HepG2 (cell line): ENCODE results near the gene KIAA0319L. TPM values are rescaled to one million over a fixed set of nuclear protein-coding genes. Genes with fewer than 3 reads are reported as not detected.

ENCODE experiments used
- AGO1 ChIP-seq: fragments of 200-400 bp; formaldehyde crosslinking; IDR thresholded peaks from 2 replicates; pipeline ENCODE4 v1.6.1; 2017; ENCODE audit warnings: mild to moderate bottlenecking, low read depth, low read length, moderate library complexity; ENCODE audit not compliant: poor library complexity, severe bottlenecking
- ARID2 ChIP-seq: sonication (generic); formaldehyde crosslinking; IDR thresholded peaks from 2 replicates; pipeline ENCODE4 v1.8.1; 2022; ENCODE audit warnings: mild to moderate bottlenecking, missing genetic modification reagents, borderline replicate concordance
- ATRX ChIP-seq: sonication (generic); formaldehyde crosslinking; IDR thresholded peaks from 2 replicates; pipeline ENCODE4 v1.4.0; 2020; ENCODE audit warnings: missing genetic modification reagents, borderline replicate concordance
- BRD4 ChIP-seq: sonication (generic); formaldehyde crosslinking; IDR thresholded peaks from 2 replicates; pipeline ENCODE4 v1.4.0; 2020; ENCODE audit warnings: missing genetic modification reagents
- CEBPB ChIP-seq: IDR thresholded peaks from 2 replicates; pipeline ENCODE4 v1.6.1; 2011; ENCODE audit warnings: low read depth, low read length, improper control_type of control experiment, borderline replicate concordance
- CEBPG ChIP-seq: IDR thresholded peaks from 2 replicates; pipeline ENCODE4 v1.6.1; 2016
- GLI4 ChIP-seq: sonication (generic); formaldehyde crosslinking; IDR thresholded peaks from 2 replicates; pipeline ENCODE4 v1.5.1; 2020; ENCODE audit warnings: missing genetic modification reagents, mild to moderate bottlenecking, moderate library complexity, borderline replicate concordance
- KLF16 ChIP-seq, 2 experiments: sonication (generic) in 1 of 2; formaldehyde crosslinking in 1 of 2; IDR thresholded peaks; 2 replicates each; pipeline versions ENCODE4 v1.6.1 to v1.8.0; 2016 to 2023; ENCODE audit warnings: missing genetic modification reagents in 2 of 2, missing compliant biosample characterization in 1 of 2
- LRRFIP1 ChIP-seq: sonication (generic); formaldehyde crosslinking; conservative IDR thresholded peaks from 2 replicates; pipeline ENCODE4 v1.4.0; 2020; ENCODE audit warnings: missing genetic modification reagents
- MBNL3 ChIP-seq: fragments of 250-450 bp; sonication (Bioruptor Pico); conservative IDR thresholded peaks from 2 replicates; pipeline ENCODE4 v1.8.0; 2022; ENCODE audit warnings: mild to moderate bottlenecking, inconsistent platforms
- PHF20 ChIP-seq: sonication (generic); formaldehyde crosslinking; IDR thresholded peaks from 2 replicates; pipeline ENCODE4 v1.5.0; 2020; ENCODE audit warnings: mild to moderate bottlenecking, missing genetic modification reagents
- THAP9 ChIP-seq: sonication (generic); formaldehyde crosslinking; IDR thresholded peaks from 2 replicates; pipeline ENCODE4; 2020; ENCODE audit warnings: missing genetic modification reagents, mild to moderate bottlenecking, borderline replicate concordance
- ZFP91 ChIP-seq: sonication (generic); formaldehyde crosslinking; IDR thresholded peaks from 2 replicates; pipeline ENCODE4 v1.9.0; 2022; ENCODE audit warnings: missing genetic modification reagents, mild to moderate bottlenecking, borderline replicate concordance
- ZFYVE20 ChIP-seq: sonication (generic); formaldehyde crosslinking; IDR thresholded peaks from 2 replicates; pipeline ENCODE4 v1.8.0; 2023; ENCODE audit warnings: low read depth, mild to moderate bottlenecking, moderate library complexity, missing genetic modification reagents, borderline replicate concordance
- ZKSCAN1 ChIP-seq: fragments of 150-350 bp; IDR thresholded peaks from 2 replicates; pipeline ENCODE4 v1.6.1; 2014; ENCODE audit warnings: low read length
- ZNF10 ChIP-seq: sonication (generic); formaldehyde crosslinking; IDR thresholded peaks from 2 replicates; pipeline ENCODE4 v1.4.0; 2020; ENCODE audit warnings: mild to moderate bottlenecking, low read depth, missing genetic modification reagents, borderline replicate concordance
- ZNF329 ChIP-seq: sonication (generic); formaldehyde crosslinking; IDR thresholded peaks from 2 replicates; pipeline ENCODE4 v1.9.0; 2021; ENCODE audit warnings: low read depth, mild to moderate bottlenecking, missing genetic modification reagents
- ZNF510 ChIP-seq: sonication (generic); formaldehyde crosslinking; IDR thresholded peaks from 2 replicates; pipeline ENCODE4 v1.4.0; 2020; ENCODE audit warnings: low read depth, mild to moderate bottlenecking, missing genetic modification reagents
- ZNF550 ChIP-seq: sonication (generic); formaldehyde crosslinking; IDR thresholded peaks from 2 replicates; pipeline ENCODE4 v1.4.0; 2020; ENCODE audit warnings: mild to moderate bottlenecking, missing genetic modification reagents, borderline replicate concordance
- ZNF713 ChIP-seq: sonication (generic); formaldehyde crosslinking; IDR thresholded peaks from 2 replicates; pipeline ENCODE4 v1.4.0; 2020; ENCODE audit warnings: mild to moderate bottlenecking, missing genetic modification reagents
- ZNF883 ChIP-seq: sonication (generic); formaldehyde crosslinking; IDR thresholded peaks from 2 replicates; pipeline ENCODE4 v1.5.1; 2020; ENCODE audit warnings: mild to moderate bottlenecking, missing genetic modification reagents; ENCODE audit errors: not compliant biosample characterization
- polyA plus RNA-seq, 8 experiments: library from polyadenylated mRNA; depleted of rRNA in 3 of 8; stranded (reverse) in 7 of 8; unstranded in 1 of 8; fragments of >200 nt; fragmentation: Illumina TruSeq in 4 of 8; extraction: Trizol in 4 of 8; gene quantifications; 2 replicates each; pipeline versions ENCODE4 v1.2.1 to v1.2.3, GENCODE V29; 2011 to 2016; ENCODE audit warnings: low read depth in 4 of 8, missing spikeins in 1 of 8, mixed read lengths in 1 of 8; ENCODE audit not compliant: insufficient read depth in 1 of 8
- total RNA-seq, 5 experiments: library from RNA; depleted of rRNA; stranded (reverse); fragments of >200 nt; fragmentation: Illumina TruSeq; extraction: Trizol; gene quantifications; 2 replicates each; pipeline ENCODE4 v1.2.3, GENCODE V29; 2016; ENCODE audit warnings: low read depth in 1 of 5

The KIAA0319L gene
- total and polyA plus RNA-seq, 2 of the 13 experiments (the other 11 are each of a cell fraction or from before 2014, with no cell fraction given) = 33.4 to 82.6 TPM

GRCh38 chr1:35555601-35556477, 1.4 kb downstream of the KIAA0319L start (continued):
- TF ChIP-seq LRRFIP1 (CRISPR knock-in tag) (no peak), ZFP91 (no peak), ZFYVE20 (CRISPR knock-in tag) (no peak), ZNF713 (CRISPR knock-in tag) (no peak), BRD4 (CRISPR knock-in tag) (no peak), ZNF329 (CRISPR knock-in tag) (no peak), ZNF10 (CRISPR knock-in tag) (no peak), AGO1 (no peak), CEBPG (CRISPR knock-in tag) (peak; percentile 39; the same call in 1 of the 2 replicates), ZNF883 (CRISPR knock-in tag) (no peak), ZKSCAN1 (no peak), MBNL3 (CRISPR knock-in tag) (no peak), ZNF510 (CRISPR knock-in tag) (0 out of 2 replicates have a peak, but pooled peaks have one; percentile 21), CEBPB (no peak), KLF16 (CRISPR knock-in tag; IDR thresholded peaks at IDR 0.05) (peak in 1 of 2 experiments; percentile 38; a peak in 1 of 4 replicates), GLI4 (no peak), PHF20 (CRISPR knock-in tag) (no peak), ZNF550 (CRISPR knock-in tag) (no peak), THAP9 (CRISPR knock-in tag) (no peak), ATRX (CRISPR knock-in tag) (no peak), ARID2 (CRISPR knock-in tag) (no peak)
